Neutrophil (primary cell): ENCODE data around the gene SF1.

ENCODE experiments used
- H3K27ac ChIP-seq: fragments of 200-600 bp; sonication (generic); 2 replicates; pipeline ENCODE4 v1.5.1; 2016; ENCODE audit warnings: mild to moderate bottlenecking, moderate library complexity
- H3K27me3 ChIP-seq: fragments of 200-600 bp; sonication (generic); 2 replicates; pipeline ENCODE4 v1.6.0; 2016; ENCODE audit warnings: mild to moderate bottlenecking
- H3K36me3 ChIP-seq: fragments of 200-600 bp; sonication (generic); 2 replicates; pipeline ENCODE4 v1.5.1; 2017
- H3K4me1 ChIP-seq, 2 experiments: fragments of 200-600 bp in 1 of 2; sonication (generic) in 1 of 2; 1 replicate in 1 of 2; 2 replicates in 1 of 2; pipeline versions ENCODE4 v1.5.1 to v1.6.1; 2013 to 2016; ENCODE audit warnings: low read depth in 1 of 2, low read length in 1 of 2, mild to moderate bottlenecking in 1 of 2, moderate library complexity in 1 of 2; ENCODE audit not compliant: control insufficient read depth in 1 of 2, insufficient read depth in 1 of 2
- H3K4me3 ChIP-seq, 2 experiments: fragments of 200-600 bp in 1 of 2; sonication (generic) in 1 of 2; 1 replicate in 1 of 2; 2 replicates in 1 of 2; pipeline ENCODE4 v1.5.1; 2013 to 2016; ENCODE audit warnings: low read depth in 1 of 2, low read length in 1 of 2, mild to moderate bottlenecking in 1 of 2, moderate library complexity in 1 of 2
- H3K9me3 ChIP-seq: fragments of 200-600 bp; sonication (generic); 2 replicates; pipeline ENCODE4 v1.5.1; 2016
- TF ChIP-seq, protein P1 (sequence below): fragments of 200-600 bp; sonication (generic); IDR thresholded peaks from 2 replicates; pipeline ENCODE4 v1.5.1; 2016; ENCODE audit warnings: antibody characterized with exemption

The SF1 gene

DNA sequence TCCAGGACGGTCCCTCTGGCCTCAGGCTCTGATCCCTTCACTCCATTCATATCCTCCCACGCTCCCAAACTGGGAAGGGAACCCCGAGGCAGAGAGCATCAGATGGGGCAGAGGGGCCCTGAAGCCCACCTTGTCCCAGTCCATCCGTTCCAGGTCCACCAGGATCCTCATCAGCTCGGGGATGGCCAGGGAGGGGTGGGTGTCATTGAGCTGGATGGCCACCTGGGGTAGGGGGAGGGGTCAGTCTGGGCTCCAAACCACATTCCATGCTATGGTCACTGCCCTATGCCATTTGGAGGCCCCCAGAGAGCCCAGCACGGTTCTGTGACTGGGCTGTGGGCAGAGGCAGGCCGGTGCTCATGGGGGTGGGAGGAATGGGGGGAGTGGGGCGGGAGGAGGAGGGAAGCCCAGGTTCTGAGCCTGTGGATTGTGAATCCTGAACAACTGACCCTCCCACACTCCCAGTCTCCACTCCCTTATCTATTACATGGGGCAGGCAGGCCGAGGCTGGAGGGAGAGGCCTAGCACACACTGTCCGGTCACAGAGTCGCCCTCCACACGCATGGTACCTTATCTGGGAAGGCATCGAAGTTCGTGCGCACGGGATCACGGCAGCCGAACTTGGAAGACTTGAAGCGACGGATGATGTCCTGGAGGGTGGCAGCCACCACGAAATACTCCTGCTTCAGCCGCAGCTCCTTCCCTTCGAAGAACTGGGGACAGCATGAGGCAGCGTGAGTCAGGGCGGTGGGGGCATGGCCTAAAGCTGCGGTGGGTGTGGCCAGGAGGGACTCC is 24.0 kb downstream of the SF1 start:
- H3K4me1 ChIP-seq = no peaks in the 10 kb centered on the region
- no peak overlapping the region for H3K27ac ChIP-seq
- peaks cover 60% of the 10 kb centered on the region for H3K36me3 ChIP-seq
- no peaks in the 10 kb centered on the region for H3K27me3 ChIP-seq
- no peaks in the 10 kb centered on the region for H3K9me3 ChIP-seq
- H3K4me3 ChIP-seq = no peak overlapping the region
- TF ChIP-seq, protein P1, sequence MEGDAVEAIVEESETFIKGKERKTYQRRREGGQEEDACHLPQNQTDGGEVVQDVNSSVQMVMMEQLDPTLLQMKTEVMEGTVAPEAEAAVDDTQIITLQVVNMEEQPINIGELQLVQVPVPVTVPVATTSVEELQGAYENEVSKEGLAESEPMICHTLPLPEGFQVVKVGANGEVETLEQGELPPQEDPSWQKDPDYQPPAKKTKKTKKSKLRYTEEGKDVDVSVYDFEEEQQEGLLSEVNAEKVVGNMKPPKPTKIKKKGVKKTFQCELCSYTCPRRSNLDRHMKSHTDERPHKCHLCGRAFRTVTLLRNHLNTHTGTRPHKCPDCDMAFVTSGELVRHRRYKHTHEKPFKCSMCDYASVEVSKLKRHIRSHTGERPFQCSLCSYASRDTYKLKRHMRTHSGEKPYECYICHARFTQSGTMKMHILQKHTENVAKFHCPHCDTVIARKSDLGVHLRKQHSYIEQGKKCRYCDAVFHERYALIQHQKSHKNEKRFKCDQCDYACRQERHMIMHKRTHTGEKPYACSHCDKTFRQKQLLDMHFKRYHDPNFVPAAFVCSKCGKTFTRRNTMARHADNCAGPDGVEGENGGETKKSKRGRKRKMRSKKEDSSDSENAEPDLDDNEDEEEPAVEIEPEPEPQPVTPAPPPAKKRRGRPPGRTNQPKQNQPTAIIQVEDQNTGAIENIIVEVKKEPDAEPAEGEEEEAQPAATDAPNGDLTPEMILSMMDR = no peak

DNA sequence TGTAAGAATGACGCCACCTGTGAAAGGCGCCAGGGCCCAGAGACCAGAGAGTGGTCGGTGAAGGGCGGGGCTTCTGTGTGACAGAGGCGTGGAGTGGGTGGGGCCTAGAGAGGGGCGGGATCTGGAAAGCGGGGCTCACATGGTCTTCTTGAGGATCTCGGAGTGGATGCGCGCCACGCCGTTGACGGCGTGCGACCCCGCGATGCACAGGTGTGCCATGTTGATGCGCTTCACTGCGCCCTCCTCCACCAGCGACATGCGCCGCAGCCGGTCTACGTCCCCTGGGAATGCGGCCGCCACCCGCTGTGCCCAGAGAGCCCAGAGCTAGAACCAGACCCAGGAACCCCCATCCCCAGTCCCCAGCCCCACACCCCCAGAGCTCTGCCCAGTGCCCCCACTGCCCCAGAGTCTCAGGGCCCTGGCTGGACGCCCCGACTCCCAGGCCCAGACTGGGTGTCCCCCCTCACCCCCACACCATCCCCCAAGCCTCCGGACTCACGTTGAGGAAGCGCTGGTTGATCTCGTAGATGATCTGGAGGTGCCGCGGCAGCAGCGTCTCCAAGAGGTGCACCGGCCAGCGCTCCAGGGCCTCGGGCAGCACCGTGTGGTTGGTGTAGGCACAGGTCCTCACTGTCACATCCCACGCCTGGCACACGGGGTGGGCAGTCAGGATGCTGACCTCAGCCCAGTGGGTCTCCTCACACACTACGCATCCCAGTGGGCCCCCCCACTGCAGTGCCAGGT is 24.8 kb downstream of the SF1 start:
- no peaks in the 10 kb centered on the region for H3K4me1 ChIP-seq
- TF ChIP-seq, protein P1 = no peak

GRCh38 chr11:64753019-64753379 is 25.3 kb downstream of the SF1 start:
- Histone ChIP-seq H3K4me1 (no peaks in the 10 kb centered on the region), H3K27me3 (no peaks in the 10 kb centered on the region)
- TF ChIP-seq, protein P1 = no peak

More for the DNA sequence above, 24.8 kb downstream of the SF1 start:
- H3K4me3 ChIP-seq = no peak overlapping the region
- H3K27ac ChIP-seq = no peak overlapping the region
- H3K9me3 ChIP-seq = no peaks in the 10 kb centered on the region
- H3K27me3 ChIP-seq = no peaks in the 10 kb centered on the region
- peaks cover 59% of the 10 kb centered on the region for H3K36me3 ChIP-seq

GRCh38 chr11:64752175-64752970 is 26.0 kb downstream of the SF1 start:
- Histone ChIP-seq H3K4me1 (no peaks in the 10 kb centered on the region), H3K4me3 (no peak overlapping the region), H3K27me3 (no peaks in the 10 kb centered on the region), H3K36me3 (peaks cover 59% of the 10 kb centered on the region), H3K9me3 (no peaks in the 10 kb centered on the region), H3K27ac (no peak overlapping the region)
- TF ChIP-seq, protein P1 = no peak

More at GRCh38 chr11:64753019-64753379, 25.3 kb downstream of the SF1 start:
- Histone ChIP-seq H3K4me3 (no peak overlapping the region), H3K9me3 (no peaks in the 10 kb centered on the region), H3K36me3 (peaks cover 59% of the 10 kb centered on the region), H3K27ac (no peak overlapping the region)

GRCh38 chr11:64751580-64751979 is 26.8 kb downstream of the SF1 start:
- H3K27ac ChIP-seq = no peak overlapping the region
- no peaks in the 10 kb centered on the region for H3K9me3 ChIP-seq
- no peaks in the 10 kb centered on the region for H3K27me3 ChIP-seq
- H3K4me3 ChIP-seq = no peak overlapping the region
- H3K4me1 ChIP-seq = peaks cover 0 to under 1% of the 10 kb centered on the region in 2 experiments
- H3K36me3 ChIP-seq = peaks cover 59% of the 10 kb centered on the region
- TF ChIP-seq, protein P1 = no peak
